NOMO-1 treated with dmso at 0.1 percent for 144 hours (cell line): Measurements from ENCODE around the gene RIN2.
"Not testable (repeated sequence)": the region's sequence is repeated elsewhere in the genome, so short reads cannot be mapped to it uniquely, and the experiment has no call there.

Experiments
- DNase-seq: peaks from one replicate; lab custom pipeline; 2025; ENCODE audit not compliant: unreplicated experiment; lab: John Stamatoyannopoulos, UW

Gene RIN2

GRCh38 chr20:19737025-19737424 lies 21.0 kb upstream of the RIN2 start:
- peak; percentile 71 for DNase-seq

- DNase-seq = no peak
These were observed 19.1 kb upstream of the RIN2 start for GRCh38 chr20:19738951-19739350.

GRCh38 chr20:19739351-19739750 lies 18.7 kb upstream of the RIN2 start:
- no peak for DNase-seq

DNA sequence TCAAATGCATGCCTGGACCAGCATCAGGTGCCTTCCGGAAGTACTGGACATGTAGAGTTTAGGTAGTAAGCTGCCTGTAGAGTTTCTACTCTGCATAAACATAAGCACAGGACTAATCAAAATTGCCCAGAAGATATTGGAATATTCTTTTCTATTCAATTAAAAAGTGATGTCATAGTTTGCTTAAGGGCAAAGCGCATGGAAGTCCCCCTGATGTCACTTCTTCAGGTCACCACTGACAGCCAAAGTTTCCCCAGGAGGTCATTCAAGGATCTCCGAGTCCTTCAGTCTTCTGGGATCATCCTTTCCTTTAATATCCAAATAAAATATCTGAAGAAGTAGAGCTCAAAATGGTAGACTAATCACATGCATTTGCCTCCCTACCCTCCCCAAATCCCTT lies 17.5 kb upstream of the RIN2 start:
- DNase-seq = no peak

GRCh38 chr20:19741924-19742323 lies 16.1 kb upstream of the RIN2 start:
- no peak for DNase-seq

DNA sequence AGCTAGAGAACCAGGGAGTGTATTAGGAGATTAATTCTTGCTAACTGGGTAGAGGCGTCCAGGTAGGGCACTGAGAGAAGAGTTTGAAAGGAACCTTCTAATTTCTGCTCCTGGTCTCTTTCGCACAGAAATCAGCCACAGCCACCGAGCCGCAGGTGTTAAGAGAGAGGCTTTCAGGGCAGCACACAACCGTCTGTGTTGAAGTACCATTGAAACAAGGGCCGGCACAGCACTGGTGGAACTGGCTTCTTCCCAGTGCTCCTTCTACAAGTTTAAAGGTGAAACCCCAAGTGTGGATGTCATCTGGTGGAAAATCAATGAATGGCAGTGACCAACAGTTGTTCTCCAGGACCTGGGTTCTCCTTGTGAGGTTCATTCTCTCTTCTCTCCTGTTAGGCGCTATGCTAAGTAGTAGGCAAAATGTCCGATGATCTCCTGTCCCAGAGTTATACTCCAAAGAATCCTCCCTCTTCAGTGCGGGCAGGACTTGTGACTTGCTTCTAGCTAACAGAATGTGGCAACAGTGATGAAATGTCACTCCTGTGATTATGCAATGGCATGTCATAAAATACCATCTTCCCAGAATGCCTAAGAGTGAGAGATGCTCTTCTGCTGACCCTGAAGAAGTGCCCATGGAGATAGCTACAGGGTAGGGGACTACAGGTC lies 15.0 kb upstream of the RIN2 start:
- DNase-seq = peak; percentile 31

DNA sequence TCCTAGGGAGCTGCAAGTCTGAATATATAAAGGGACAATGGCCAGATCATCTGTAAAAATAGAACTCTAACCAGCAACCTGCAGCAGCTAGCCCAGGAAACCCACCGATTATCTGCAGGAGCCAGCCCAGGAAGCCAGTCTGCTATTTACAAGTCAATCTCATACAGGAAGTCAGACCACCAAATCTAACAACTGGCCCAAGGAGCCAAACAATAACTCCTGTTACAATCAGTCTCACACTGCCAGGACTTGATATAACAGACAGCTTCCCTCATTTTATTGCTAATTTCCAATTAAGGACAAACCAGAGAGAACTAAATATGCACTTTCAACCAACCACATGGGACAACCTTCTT lies 14.4 kb upstream of the RIN2 start:
- no peak for DNase-seq

DNA sequence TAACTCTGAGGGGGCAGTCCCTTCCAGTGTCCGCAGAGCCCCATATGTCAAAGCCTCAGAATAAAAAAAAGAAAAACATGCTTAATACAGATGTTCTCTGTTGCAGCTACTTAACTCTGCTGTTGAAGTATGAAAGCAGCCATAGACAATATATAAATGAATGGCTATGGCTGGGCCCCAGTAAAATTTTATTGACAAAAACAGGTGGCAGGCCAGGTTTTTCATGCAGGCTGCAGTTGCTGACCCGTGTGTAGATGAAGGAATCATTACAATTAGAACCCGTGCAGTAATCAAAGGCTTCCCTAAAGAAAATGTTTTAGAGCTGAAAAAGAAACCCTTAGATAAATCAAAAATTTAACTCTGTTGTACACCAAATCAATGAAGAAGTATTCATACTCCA lies 13.0 kb upstream of the RIN2 start:
- no peak for DNase-seq

GRCh38 chr20:19745584-19745983 lies 12.5 kb upstream of the RIN2 start:
- DNase-seq = no peak

DNA sequence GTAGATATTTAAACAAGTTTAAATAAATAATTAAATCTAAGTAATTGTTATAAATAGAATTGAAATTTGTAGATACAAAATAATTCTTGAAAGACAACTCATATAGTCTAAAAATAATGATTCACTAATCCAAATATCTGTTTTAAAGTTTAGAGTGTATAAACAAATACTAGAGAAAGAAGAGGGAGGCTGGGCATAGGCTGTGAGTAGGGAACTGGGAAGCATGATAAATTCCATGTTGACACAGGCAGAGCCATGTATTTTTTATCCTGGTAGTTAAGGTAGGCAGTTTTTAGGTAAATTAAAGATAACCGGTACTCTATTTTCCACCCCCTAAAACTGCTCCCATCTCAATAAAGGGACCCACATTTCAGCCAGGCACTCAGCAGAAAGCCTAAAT lies 11.7 kb upstream of the RIN2 start:
- no peak for DNase-seq

- no peak for DNase-seq
These were observed 10.2 kb upstream of the RIN2 start for GRCh38 chr20:19747903-19748302.

- no peak for DNase-seq
These were observed 9.4 kb upstream of the RIN2 start for GRCh38 chr20:19748681-19749080.

GRCh38 chr20:19749618-19750071 lies 8.4 kb upstream of the RIN2 start:
- DNase-seq = no peak

DNA sequence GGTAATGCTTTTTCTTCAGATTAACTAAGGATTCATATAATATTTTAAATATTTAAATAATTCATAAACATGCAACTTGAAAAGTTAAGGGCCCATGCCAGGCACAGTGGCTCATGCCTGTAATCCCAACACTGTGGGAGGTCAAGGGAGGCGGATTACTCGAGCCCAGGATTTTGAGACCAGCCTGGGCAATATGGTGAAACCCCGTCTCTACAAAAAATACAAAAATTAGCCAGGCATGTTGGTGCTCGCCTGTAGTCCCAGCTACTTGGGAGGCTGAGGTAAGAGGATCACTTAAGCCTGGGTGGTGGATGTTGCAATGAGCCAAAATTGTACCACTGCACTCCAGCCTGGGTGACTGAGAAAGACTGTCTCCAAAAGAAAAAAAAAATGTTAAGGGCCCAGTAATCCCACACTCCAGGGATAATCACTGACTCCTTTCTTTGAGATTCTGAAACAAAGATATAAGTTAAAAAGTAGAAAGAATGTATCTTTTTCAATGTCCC lies 7.9 kb upstream of the RIN2 start:
- DNase-seq = no peak

DNA sequence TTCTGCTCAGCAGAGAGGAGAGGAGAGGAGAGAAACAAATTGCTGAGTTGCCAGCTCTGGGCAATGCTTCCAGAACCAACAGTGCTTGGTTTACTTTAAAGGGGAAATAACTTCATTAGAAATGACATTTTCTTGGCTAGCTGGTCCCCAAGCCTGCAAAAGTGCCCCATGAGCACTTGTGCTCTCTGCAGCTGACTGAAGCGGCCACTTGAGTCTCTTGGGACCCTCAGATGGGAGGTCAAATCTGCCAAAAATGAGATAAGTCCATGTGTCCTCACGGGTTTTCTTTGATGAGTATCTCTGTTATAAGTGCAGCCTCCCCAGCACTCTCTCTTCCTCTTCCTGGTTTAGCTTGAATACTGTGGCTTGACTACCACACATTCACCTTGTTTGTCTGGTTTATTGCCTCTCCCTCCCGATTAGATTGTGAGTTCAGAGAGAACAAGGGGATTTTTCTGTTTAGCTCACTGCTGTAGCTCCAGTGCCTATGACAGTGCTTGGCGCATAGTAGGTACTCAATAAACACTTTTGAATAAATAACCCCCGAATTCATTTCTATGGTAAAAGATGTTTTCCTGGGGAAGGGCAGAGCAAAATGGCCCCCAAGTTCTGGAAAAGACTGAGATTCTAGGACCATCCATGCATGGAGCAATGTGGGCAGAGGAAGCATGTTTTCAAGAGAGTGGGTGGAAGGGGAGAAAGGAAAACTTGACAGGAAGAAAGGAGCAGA lies 7.0 kb upstream of the RIN2 start:
- DNase-seq = peak; percentile 47

GRCh38 chr20:19754201-19754600 lies 3.9 kb upstream of the RIN2 start:
- not testable (repeated sequence) for DNase-seq

GRCh38 chr20:19756761-19757486 lies 1.1 kb upstream of the RIN2 start:
- no peak for DNase-seq

- no peak for DNase-seq
These were observed 448 bp upstream of the RIN2 start for GRCh38 chr20:19757487-19758132.

- peak; percentile 35 for DNase-seq
These were observed 658 bp downstream of the RIN2 start for GRCh38 chr20:19758501-19759331.

GRCh38 chr20:19760371-19760721 lies 2.3 kb downstream of the RIN2 start:
- DNase-seq = no peak

DNA sequence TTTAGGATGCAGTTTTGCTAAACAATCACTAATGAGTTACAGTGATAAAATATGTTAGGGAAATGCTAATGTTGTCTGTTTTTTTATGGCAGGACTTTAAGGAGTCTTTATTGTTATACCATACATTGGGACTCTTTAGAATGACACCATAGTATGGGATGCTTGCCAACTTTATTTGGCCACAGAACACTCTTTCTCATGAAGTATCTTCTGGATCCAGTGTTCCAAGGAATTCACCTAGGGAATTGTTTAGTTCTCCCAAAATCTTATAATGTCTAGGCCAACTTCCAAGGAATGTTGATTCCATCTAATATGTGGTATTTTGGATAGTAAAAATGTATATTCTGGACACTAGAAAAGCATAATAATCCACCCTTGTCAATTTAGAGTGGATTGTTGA lies 3.3 kb downstream of the RIN2 start:
- no peak for DNase-seq
